Heart right ventricle (tissue), 16 donors: Measurements from ENCODE around the gene GORASP1. TPM values are rescaled to one million over a fixed set of nuclear protein-coding genes. Genes with fewer than 3 reads are reported as not detected.
A peak's percentile ranks its signal among the peaks of the same experiment; 100 is the strongest.

Source experiments
- ATAC-seq, 8 donors: fragments of 200-7000 bp; cut with Tn5 transposase; one replicate each; pipeline ENCODE4 v1.9.1; 2020; ENCODE audit warnings: mild to moderate bottlenecking in 8 of 8, moderate library complexity in 8 of 8, moderate number of reproducible peaks in 1 of 8
- DNase-seq, 2 donors: peaks; one replicate each; pipeline ENCODE4 v3.0.0-alpha.2; 2020
- H3K27ac ChIP-seq, 10 donors: fragments of 200-600 bp; sonication (generic) in 2 of 10; one replicate each; pipeline versions ENCODE4 v1.5.0 to v1.8.0; 2020 to 2022; ENCODE audit warnings: mild to moderate bottlenecking in 3 of 10
- H3K27me3 ChIP-seq, 7 donors: fragments of 200-600 bp; one replicate each; pipeline ENCODE4 v1.8.0; 2021 to 2022; ENCODE audit warnings: mild to moderate bottlenecking in 2 of 7
- H3K36me3 ChIP-seq, 9 donors: fragments of 200-600 bp; sonication (generic) in 1 of 9; one replicate each; pipeline versions ENCODE4 v1.5.0 to v1.8.0; 2020 to 2022; ENCODE audit warnings: mild to moderate bottlenecking in 2 of 9
- H3K4me1 ChIP-seq, 9 donors: fragments of 200-600 bp; sonication (generic) in 1 of 9; one replicate each; pipeline versions ENCODE4 v1.5.0 to v1.8.0; 2020 to 2022; ENCODE audit warnings: mild to moderate bottlenecking in 4 of 9
- H3K4me3 ChIP-seq, 10 donors: fragments of 200-600 bp; sonication (generic) in 2 of 10; one replicate each; pipeline versions ENCODE4 v1.5.0 to v1.8.0; 2020 to 2022; ENCODE audit warnings: mild to moderate bottlenecking in 7 of 10, moderate library complexity in 2 of 10
- H3K9me3 ChIP-seq, 11 donors: fragments of 200-600 bp in 10 of 11; sonication (generic) in 2 of 11; one replicate each; pipeline versions ENCODE4 v1.5.0 to v1.8.0; 2013 to 2022; ENCODE audit warnings: mild to moderate bottlenecking in 2 of 11, control low read depth in 1 of 11, moderate library complexity in 1 of 11
- CTCF ChIP-seq, 9 donors: fragments of 200-600 bp; sonication (generic) in 2 of 9; IDR thresholded peaks; one replicate each; pipeline versions ENCODE4 v1.5.0 to v1.8.0; 2021 to 2022; ENCODE audit warnings: antibody characterized with exemption in 9 of 9, mild to moderate bottlenecking in 5 of 9, moderate library complexity in 1 of 9
- WGBS, 2 donors: extraction: QIAGEN DNeasy Blood & Tissue Kit; methylation state at CpG; one replicate each; pipeline ENCODE4 v1.1.7; 2013; ENCODE audit warnings: inconsistent platforms in 1 of 2; 5-methylcytosine and 5-hydroxymethylcytosine counted together
- intact Hi-C, 10 donors: fragments of 100-400 bp; cut with DNase I; formaldehyde crosslinking; loops; one replicate each; pipeline versions ENCODE4 v1.11.1 to v1.14.2; 2022
- long read RNA-seq, 3 donors: library from polyadenylated mRNA; unstranded; transcript quantifications; one replicate each; pipeline ENCODE4 v2.0.0, GENCODE V29; 2020 to 2021
- polyA plus RNA-seq, 2 donors: library from polyadenylated mRNA; stranded (reverse); fragments of 200-250 nt; gene quantifications; one replicate each; pipeline ENCODE4 v1.2.3, GENCODE V29; 2013
- total RNA-seq, 10 donors: library from RNA; stranded (reverse); fragmentation: NEBNext Ultra II Directional in 3 of 10; extraction: Animal tissue kit (Norgen Biotek cat#: 25700) in 3 of 10; gene quantifications; one replicate each; pipeline versions ENCODE4 v1.2.1 to v1.2.4, GENCODE V29; 2021 to 2023
- donor health status: Arrhythmogenic right ventricular cardiomyopathy.
- donor health status: ischemic (EF 13 %, LVEDD 7.1; RV severe dilation, severe dysfunction).
- donor health status: healthy with polysubstance abuse.
- donor health status: DM: no; HTN: yes; CAD: no.
- donor health status: DM: no; HTN: no; CAD: no.
- donor health status: ischemic (EF 25% LVEDD 6.9; RV normal size, moderate dysfunction).
- donor health status: ischemic (EF 25% LVEDD 5.7; RV mildly dilated, moderate dysfunction).
- donor health status: healthy.
- donor health status: DM: yes; HTN: yes; CAD: no.
- donor health status: Ischemic cardiomyopathy.
- donor health status: ischemic (EF 35%, LVEDD 5.7; RV mildly dilated, moderate dysfunction).
- donor health status: nonischemic (EF 11% LVEDD 7.7; RV severe dilation, severe dysfunction).
- donor health status: DM: yes; HTN: yes; CAD: no.
- donor health status: PGD.
- donor health status: ischemic (EF 29% LVEDD 5.4; RV normal size, mild dysfunction).
- donor health status: nonischemic (EF 23%, LVEDD 6.1; RV moderate dilation, normal function).

Gene GORASP1
- total RNA-seq (10 to 100 TPM; 35.8 to 54.2 (median 41.1) TPM), polyA plus RNA-seq (10 to 100 TPM; 28.4 to 37.2 TPM)
- long read RNA-seq, donor 1, transcript GORASP1-201 (9 exons, 3,722 nt), result major isoform, 28 of 70 reads
- long read RNA-seq, donor 1, partial matches to known transcripts, result 14 of 70 reads
- long read RNA-seq, donor 1, other reads (novel, unspliced or antisense), result 22 of 70 reads
- long read RNA-seq, donor 2, transcript GORASP1-201 (9 exons, 3,722 nt), result major isoform, 24 of 62 reads
- long read RNA-seq, donor 2, partial matches to known transcripts, result 12 of 62 reads
- long read RNA-seq, donor 2, other reads (novel, unspliced or antisense), result 21 of 62 reads
- long read RNA-seq, donor 3, transcript GORASP1-201 (9 exons, 3,722 nt), result major isoform, 44 of 105 reads
- long read RNA-seq, donor 3, partial matches to known transcripts, result 19 of 105 reads
- long read RNA-seq, donor 3, other reads (novel, unspliced or antisense), result 34 of 105 reads

- Histone ChIP-seq H3K4me1 (peaks cover 24 to 54% (median 44%) of the 10 kb centered on the region in 9 donors), H3K36me3 (peaks cover 0 to 9% (median 0%) of the 10 kb centered on the region in 9 donors), H3K27ac (peak within 1 kb of the TSS; percentile 90 to 99 (median 96)), H3K9me3 (no peaks in the 10 kb centered on the region), H3K4me3 (peak within 1 kb of the TSS; percentile 71 to 100 (median 94)), H3K27me3 (no peaks in the 10 kb centered on the region)
- ATAC-seq (peak; percentile 89 to 95 (median 92)), DNase-seq (peak; percentile 87 to 92)
- intact Hi-C loops, result loop anchor here in 7 of 10 donors (2.0 to 10.0 kb wide), 6 partner anchors 71 to 277 kb away; partner anchors contain the start of gene SLC25A38 (in 1 of the 7)
- 0 to 1% methylated on average over 70 to 74 of the region's 74 CpGs for WGBS, 2 donors
- peak in 3 of 9 donors; percentile 4 to 24 (median 5) for TF ChIP-seq CTCF (IDR thresholded peaks at IDR 0.05)
These were observed at the start of gene GORASP1, which contains the start of gene TTC21A for GRCh38 chr3:39107388-39108199. GORASP1 (minus strand) TSS chr3:39107627; CDS start chr3:39107541, 86 bp downstream. TTC21A (plus strand) TSS chr3:39107680; CDS start chr3:39107838, 158 bp downstream.

GRCh38 chr3:39156421-39156820, 49.0 kb upstream of the GORASP1 start:
- H3K36me3 ChIP-seq, result no peaks in the 10 kb centered on the region
- no peak for DNase-seq
- no peak for TF ChIP-seq CTCF (IDR thresholded peaks at IDR 0.05)
- H3K4me3 ChIP-seq, result no peak overlapping the region
- intact Hi-C loops, result no loop called here
- H3K4me1 ChIP-seq, result peaks cover 0 to 27% (median 16%) of the 10 kb centered on the region in 9 donors
- 70 to 73% methylated on average over 4 of the region's 4 CpGs for WGBS, 2 donors
- ATAC-seq, result no peak
- no peaks in the 10 kb centered on the region for H3K9me3 ChIP-seq
- no peaks in the 10 kb centered on the region for H3K27me3 ChIP-seq
- peak overlapping the region in 5 of 10 donors; percentile 8 to 58 (median 41) for H3K27ac ChIP-seq

- H3K27me3 ChIP-seq, result no peaks in the 10 kb centered on the region
- intact Hi-C loops, result no loop called here
- peaks cover 13 to 46% (median 36%) of the 10 kb centered on the region in 9 donors for H3K4me1 ChIP-seq
- H3K9me3 ChIP-seq, result no peaks in the 10 kb centered on the region
- no peaks in the 10 kb centered on the region for H3K36me3 ChIP-seq
- peak overlapping the region; percentile 20 to 100 (median 100) for H3K27ac ChIP-seq
- no peak for ATAC-seq
- no peak for TF ChIP-seq CTCF (IDR thresholded peaks at IDR 0.05)
- H3K4me3 ChIP-seq, result peak overlapping the region in 5 of 10 donors; percentile 90 to 99 (median 97)
- DNase-seq, result no peak
- 55 to 59% methylated on average over 18 of the region's 18 CpGs for WGBS, 2 donors
These were observed 47.0 kb upstream of the GORASP1 start for GRCh38 chr3:39154280-39155021.
